Activated naive CD4-positive, alpha-beta T cell treated with anti-CD3 and anti-CD28 coated beads, Interleukin-2, amount 50 U/mL, for 24 hours (primary cell): ENCODE measurements around the gene TRMT61A.

Experiments
- H3K27ac Mint-ChIP-seq: one replicate; pipeline ENCODE4 v1.8.0; 2021; ENCODE audit warnings: mild to moderate bottlenecking, mixed read lengths
- H3K27me3 Mint-ChIP-seq: one replicate; pipeline ENCODE4 v1.8.0; 2021; ENCODE audit warnings: mixed read lengths
- H3K36me3 Mint-ChIP-seq: one replicate; pipeline ENCODE4 v1.8.0; 2021; ENCODE audit warnings: mixed read lengths
- H3K4me1 Mint-ChIP-seq: one replicate; pipeline ENCODE4 v1.8.0; 2021; ENCODE audit warnings: mixed read lengths
- H3K4me3 Mint-ChIP-seq: one replicate; pipeline ENCODE4 v1.8.0; 2021; ENCODE audit warnings: mild to moderate bottlenecking, mixed read lengths
- H3K9me3 Mint-ChIP-seq: one replicate; pipeline ENCODE4 v1.8.0; 2021; ENCODE audit warnings: mixed read lengths

Gene TRMT61A

DNA sequence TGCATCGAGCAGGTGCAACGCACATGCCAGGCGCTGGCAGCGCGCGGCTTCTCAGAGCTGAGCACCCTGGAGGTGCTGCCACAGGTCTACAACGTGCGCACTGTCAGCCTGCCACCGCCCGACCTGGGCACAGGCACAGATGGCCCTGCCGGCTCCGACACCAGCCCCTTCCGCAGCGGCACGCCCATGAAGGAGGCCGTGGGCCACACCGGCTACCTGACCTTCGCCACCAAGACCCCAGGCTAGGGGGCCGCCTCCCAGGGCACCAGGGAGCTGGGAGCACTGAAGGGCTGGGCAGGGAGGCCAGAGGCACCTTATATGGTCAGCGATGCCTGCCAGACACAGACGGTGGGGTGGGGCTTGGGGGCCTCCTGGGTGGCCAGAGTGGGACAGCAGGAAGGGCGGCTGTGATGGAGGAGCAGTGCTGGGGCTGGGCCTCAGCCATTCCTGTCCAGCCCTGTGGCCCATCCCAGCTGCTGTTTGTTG is 5.6 kb downstream of the TRMT61A start:
- H3K27ac Mint-ChIP-seq: no peak overlapping the region
- no peaks in the 10 kb centered on the region for H3K27me3 Mint-ChIP-seq
- H3K9me3 Mint-ChIP-seq: no peaks in the 10 kb centered on the region
- H3K4me1 Mint-ChIP-seq: peaks cover 19% of the 10 kb centered on the region
- no peak overlapping the region for H3K4me3 Mint-ChIP-seq
- H3K36me3 Mint-ChIP-seq: no peaks in the 10 kb centered on the region

DNA sequence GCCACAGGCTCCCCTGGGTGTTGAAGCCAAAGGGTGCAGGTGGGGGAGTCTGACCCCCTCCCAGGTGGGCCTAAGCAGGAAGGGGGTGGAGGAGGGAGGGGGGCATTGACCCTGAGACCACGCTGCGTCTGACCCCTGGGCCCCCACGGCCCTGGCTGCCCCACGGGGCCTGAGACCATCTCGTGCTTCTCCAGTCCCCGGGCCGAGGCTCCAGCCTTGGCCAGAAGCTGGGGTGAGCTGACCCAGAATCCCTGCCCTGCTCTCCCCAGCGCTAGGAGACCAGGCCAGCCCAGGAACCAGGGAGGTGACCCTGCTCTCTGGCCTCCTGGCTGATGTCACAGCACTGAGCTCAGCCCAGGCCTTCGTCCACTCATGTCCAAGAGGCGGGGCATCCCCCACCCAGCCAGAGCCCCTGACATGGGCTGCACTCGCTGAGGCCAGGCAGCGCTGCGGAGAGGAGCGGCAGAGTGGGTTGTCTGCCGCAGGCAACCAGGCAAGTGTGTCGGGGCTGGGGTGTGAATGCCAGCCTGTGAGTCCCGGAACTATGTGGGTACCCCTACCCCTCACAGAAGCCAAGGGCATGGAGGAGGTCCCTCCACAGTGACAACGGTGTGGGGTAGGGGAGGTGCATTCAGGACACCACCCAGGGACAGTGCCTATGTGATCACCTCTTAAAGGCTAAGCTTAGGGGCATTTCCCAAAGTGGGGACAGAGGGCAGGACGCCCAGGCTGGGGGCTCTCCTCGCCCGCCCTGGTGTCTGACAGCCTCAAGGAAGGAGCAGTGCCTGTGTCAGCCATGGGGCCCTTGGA is 6.3 kb downstream of the TRMT61A start:
- H3K27ac Mint-ChIP-seq: peak overlapping the region; percentile 30
- peaks cover 13% of the 10 kb centered on the region for H3K4me1 Mint-ChIP-seq
- no peaks in the 10 kb centered on the region for H3K9me3 Mint-ChIP-seq
- no peaks in the 10 kb centered on the region for H3K36me3 Mint-ChIP-seq
- no peak overlapping the region for H3K4me3 Mint-ChIP-seq
- no peaks in the 10 kb centered on the region for H3K27me3 Mint-ChIP-seq

DNA sequence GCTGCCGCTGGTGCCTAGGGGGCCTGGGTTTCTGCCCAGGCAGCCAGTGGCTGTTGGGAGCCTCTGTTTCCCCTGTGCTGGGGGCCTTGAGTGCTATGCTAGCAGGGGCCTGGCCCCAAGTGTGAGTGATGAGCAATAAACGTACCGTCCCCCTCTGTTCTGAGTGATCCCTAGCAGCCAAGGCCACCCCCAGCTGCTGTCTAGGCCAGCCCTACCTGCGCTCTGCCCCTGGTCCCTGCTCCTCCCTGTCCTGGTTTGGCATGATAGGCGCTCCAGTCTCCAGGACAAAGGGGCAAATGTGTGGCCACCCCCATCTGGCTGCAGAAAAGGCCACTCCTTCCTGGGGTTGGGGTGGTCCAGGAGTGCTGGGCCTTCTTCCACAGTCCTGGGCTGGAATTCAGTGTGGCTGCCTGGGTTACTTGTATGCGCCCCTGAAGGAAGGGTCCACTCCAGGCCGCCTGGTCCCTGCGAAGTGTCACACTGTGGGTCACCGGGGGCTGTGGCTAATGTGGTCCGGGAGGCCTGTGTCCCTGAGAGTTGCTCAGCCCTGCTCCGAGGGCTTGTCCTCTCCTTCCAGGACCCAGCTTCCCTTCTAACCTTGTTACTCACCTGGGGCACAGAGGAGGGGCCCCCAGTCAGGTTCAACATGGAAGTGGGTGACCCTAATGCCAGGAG is 7.0 kb downstream of the TRMT61A start:
- H3K4me1 Mint-ChIP-seq: peaks cover 7% of the 10 kb centered on the region
- H3K9me3 Mint-ChIP-seq: no peaks in the 10 kb centered on the region
- H3K4me3 Mint-ChIP-seq: no peak overlapping the region
- peak overlapping the region; percentile 30 for H3K27ac Mint-ChIP-seq
- H3K36me3 Mint-ChIP-seq: no peaks in the 10 kb centered on the region
- H3K27me3 Mint-ChIP-seq: no peaks in the 10 kb centered on the region

DNA sequence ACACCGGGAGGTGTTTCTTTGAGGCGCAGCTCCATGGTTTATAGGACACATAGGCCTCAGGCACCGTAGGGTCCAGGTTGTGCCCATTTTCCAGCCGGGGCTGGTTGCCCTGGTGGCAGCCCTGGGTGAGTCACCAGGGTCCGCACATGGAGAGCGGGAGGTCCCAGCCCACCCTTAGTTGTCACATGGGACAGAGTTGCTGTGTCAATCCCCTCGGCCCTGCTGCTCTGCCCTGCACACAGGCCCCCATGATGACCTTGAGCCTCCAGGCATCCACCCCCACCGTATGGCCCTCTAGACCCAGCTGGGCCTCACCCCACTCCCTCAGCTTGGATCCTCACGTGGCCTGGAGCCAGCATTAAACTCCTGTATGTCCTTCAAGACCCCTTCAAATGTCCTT is 7.7 kb downstream of the TRMT61A start:
- Mint-ChIP-seq H3K27me3 (no peaks in the 10 kb centered on the region), H3K4me3 (no peak overlapping the region), H3K9me3 (no peaks in the 10 kb centered on the region), H3K27ac (no peak overlapping the region), H3K36me3 (no peaks in the 10 kb centered on the region), H3K4me1 (peaks cover under 1% of the 10 kb centered on the region)

DNA sequence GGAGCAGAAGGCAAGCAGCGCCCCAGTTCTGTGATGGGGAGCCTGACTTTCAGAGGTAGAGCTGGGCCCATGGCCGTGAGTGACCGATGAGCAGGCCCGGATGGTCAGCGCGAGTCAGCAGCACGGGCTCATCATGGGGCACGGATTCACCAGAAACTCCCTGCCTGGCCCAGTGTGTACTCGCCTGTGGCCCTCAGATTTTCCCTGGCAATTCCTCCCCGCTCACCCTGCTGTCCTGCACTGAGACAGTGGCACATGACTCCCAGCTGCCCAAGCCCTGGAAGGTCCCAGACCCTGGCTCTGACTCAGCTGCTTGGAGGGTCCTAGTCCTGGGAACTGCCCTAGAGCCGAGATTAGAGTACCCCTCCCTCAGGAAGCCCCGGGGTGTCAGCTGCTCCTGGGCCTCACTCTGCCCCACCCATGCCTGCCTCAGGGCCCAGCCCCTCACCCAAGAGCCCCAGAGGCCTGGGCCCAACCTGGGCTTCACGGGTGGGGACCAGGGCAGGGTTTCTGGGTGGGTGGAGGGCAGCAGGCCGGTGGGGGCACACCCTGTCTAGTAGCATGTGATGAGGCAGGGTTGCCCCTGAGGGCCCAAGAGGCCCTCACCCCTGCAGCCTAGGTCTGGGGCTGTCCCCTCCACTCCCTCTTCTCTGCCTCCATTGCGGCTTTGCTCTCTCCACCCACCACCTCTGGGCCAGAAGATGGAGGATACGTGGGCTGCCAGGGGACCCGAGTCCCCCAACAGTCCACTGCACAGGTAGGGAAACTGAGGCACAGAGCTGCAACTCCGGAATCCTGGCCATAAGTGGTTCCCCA is 8.4 kb downstream of the TRMT61A start:
- H3K9me3 Mint-ChIP-seq: no peaks in the 10 kb centered on the region
- no peaks in the 10 kb centered on the region for H3K27me3 Mint-ChIP-seq
- H3K27ac Mint-ChIP-seq: no peak overlapping the region
- no peak overlapping the region for H3K4me3 Mint-ChIP-seq
- H3K36me3 Mint-ChIP-seq: no peaks in the 10 kb centered on the region
- H3K4me1 Mint-ChIP-seq: no peaks in the 10 kb centered on the region

DNA sequence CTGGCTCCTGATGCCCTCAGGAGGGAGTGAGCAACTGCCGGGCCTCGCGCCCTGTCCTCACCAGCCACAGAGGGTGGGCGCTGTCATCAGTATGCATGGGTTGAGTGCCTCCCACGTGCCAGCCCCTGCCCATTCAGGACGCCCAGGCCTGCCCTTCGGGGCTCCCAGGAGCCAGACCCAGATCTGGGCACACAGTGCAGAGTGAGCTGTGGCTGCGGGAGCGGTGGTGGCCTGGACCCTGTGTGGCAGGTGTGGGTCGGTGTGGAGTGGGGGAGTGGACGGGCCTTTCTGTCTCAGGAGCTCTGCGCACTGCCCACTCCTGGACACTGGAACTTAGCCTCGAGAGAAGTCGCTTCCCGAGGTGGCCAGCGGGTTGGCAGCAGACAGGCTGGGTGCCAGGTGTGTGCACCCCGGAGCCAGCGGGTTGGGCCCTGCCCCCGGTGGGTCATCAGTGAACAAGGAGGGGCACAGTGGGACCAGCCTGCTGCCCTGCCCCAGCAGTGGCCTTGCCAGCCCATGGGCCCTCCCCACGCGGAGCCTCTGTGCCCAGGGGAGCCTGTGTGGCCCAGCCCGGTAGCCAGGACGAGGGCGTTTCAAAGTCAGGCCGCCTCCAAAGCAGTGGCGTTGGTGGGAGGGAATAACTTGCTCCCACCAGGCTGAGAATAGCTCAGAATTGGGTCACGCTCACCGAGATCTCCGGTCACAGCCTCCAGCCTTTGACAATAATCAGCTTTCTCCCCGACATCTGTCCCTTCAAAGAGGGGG is 9.5 kb downstream of the TRMT61A start:
- Mint-ChIP-seq H3K27me3 (no peaks in the 10 kb centered on the region), H3K36me3 (no peaks in the 10 kb centered on the region), H3K9me3 (no peaks in the 10 kb centered on the region), H3K4me3 (no peak overlapping the region), H3K4me1 (no peaks in the 10 kb centered on the region), H3K27ac (no peak overlapping the region)

DNA sequence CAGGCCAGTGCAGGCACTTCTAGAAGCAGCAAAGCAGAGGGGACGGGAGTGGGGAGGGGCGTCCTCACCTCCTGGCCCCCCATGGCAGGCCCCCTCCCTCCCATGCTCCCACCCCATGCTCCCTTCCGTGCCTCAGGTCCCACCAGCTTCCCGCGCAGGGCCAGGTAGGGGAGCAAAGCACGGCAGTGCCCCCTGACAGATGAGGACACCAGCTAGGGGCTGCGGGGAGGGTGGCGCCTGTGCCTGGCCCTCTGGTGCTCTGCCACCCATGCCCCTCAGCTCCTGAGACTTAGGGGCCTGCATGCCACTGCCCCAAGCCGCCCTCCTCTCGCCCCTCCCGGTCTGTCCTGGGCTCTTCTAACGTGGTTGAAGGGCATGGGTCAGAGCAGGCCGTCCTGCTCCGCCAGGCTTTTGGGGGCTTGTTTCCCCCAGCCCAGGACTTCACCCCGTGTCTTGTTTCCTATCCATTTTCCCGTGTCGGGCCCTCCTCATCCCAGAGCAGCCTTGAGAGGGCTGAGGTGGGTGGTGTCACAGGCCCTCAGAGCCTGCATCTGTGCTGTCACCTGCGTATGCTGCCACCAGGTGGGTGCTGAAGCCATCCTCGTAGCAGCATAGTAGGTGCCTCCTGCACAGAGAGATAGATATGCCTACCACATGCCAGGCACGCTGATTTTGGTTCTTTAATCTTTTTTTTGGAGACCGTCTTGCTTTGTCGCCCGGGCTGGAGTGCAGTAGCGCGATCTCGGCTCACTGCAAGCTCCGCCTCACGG is 10.2 kb downstream of the TRMT61A start:
- Mint-ChIP-seq H3K27ac (no peak overlapping the region), H3K4me3 (no peak overlapping the region), H3K9me3 (no peaks in the 10 kb centered on the region), H3K4me1 (no peaks in the 10 kb centered on the region), H3K27me3 (no peaks in the 10 kb centered on the region), H3K36me3 (no peaks in the 10 kb centered on the region)

DNA sequence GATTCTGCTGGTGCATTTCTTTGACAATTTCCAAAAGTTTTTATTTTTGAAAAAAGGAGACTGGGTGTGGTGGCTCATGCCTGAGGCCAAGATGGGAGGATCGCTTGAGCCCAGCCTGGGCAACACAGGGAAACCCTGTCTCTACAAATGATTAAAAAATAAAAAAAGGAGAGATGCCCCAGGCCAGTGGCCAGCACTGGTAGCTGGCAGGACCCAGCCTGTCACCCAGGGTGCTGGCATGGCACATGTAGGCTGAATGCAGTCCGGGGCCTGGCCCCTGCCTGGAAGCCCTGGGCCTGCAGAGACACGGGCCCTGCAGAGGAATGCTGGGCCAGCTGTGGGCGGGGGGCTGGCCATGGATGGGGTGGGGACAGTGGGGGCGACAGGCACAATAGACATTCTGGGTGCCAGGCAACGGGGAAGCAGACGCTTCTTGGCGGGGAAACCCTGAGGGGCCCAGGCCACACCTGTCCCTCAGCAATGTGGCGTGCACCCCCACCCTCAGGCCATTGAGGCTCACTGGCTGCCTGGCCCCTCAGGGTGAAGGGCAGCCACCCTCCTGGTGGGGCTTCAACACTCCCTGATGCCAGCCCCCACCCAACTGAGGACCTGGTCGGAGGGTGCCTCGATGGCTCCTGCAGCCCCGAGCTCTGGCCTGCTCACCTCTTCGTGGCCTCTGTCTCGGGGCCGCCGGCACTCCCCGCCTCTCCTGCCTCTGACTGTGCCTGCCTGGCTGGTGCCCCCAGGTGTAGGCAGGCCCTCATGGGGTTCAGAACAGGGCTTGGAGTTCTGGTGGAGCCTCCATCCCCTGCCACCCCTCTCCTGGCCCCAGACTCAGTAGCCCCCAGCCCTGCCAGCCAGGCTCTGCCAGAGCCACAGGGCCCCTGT is 12.1 kb downstream of the TRMT61A start:
- H3K9me3 Mint-ChIP-seq: no peaks in the 10 kb centered on the region
- no peak overlapping the region for H3K27ac Mint-ChIP-seq
- H3K4me3 Mint-ChIP-seq: no peak overlapping the region
- H3K4me1 Mint-ChIP-seq: no peaks in the 10 kb centered on the region
- H3K27me3 Mint-ChIP-seq: no peaks in the 10 kb centered on the region
- H3K36me3 Mint-ChIP-seq: no peaks in the 10 kb centered on the region

DNA sequence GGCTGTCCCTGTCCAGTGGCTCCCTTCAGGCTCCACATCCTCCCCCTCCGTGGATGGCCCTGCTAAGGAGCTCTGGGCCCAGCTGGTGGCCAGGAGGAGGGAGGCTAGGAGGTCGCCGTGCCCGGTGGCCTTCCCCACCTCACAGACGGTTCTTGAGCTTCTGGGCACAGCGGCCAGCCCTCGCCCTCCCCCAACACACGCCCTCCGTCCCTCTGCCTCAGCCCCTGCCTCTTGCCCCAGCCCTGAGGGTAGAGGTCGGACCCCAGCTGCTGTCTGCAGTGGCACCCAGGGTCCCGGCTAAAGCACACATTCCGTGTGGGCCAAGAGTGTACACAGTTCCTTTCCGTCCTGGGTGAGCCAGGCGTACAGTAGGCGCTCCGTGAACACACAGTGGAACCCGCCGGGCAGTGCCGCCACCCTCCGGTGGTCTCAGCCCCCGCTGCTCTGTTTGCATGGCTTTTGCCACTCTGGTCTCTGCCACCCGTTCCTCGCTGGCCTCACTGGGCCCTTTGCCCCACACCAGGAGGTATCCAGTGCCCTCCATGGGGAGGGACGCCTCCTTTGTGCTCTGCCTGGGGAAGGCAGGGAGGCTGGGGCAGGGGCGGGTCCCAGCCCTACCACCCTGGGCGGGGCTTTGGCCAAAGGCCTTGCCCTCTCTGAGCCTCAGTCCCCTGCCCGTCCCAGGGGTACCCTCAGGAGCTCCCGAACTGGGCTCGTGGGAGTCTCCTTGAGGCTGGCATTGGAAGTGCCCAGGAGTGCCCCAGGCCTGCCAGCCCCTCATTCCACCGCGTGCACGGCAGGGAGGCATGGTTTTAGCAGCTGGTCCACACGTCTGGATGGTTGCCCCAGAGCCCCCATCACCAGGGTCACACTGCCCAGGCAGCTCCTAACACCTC is 13.0 kb downstream of the TRMT61A start:
- Mint-ChIP-seq H3K4me3 (no peak overlapping the region), H3K27me3 (no peaks in the 10 kb centered on the region), H3K9me3 (no peaks in the 10 kb centered on the region), H3K36me3 (no peaks in the 10 kb centered on the region), H3K27ac (no peak overlapping the region), H3K4me1 (no peaks in the 10 kb centered on the region)

DNA sequence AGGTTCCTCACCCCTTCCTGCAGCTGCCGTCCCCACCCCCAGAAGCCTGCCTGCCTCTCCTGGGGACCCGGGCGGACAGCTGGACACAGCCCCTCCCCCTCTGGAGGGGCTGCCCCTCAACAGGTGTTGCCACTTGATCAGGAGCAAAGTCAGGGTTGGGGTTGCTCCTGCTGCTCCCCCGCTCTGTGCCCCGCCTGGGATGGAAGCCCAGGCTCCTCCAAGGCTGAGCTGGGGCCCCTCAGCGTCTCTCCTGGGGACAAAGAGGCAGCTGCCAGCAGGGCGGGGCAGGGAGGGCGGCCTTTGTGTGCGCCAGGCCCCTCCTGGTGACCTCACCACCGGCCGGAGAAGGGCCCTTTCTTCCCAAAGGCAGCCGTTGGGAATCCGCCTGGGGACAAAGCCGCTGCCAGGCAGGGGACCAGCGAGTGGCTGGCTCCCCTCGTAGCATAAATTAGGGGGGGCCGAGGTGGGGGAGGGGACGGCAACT is 13.7 kb downstream of the TRMT61A start:
- H3K4me1 Mint-ChIP-seq: no peaks in the 10 kb centered on the region
- H3K36me3 Mint-ChIP-seq: no peaks in the 10 kb centered on the region
- H3K27ac Mint-ChIP-seq: no peak overlapping the region
- H3K27me3 Mint-ChIP-seq: no peaks in the 10 kb centered on the region
- H3K9me3 Mint-ChIP-seq: no peaks in the 10 kb centered on the region
- no peak overlapping the region for H3K4me3 Mint-ChIP-seq

DNA sequence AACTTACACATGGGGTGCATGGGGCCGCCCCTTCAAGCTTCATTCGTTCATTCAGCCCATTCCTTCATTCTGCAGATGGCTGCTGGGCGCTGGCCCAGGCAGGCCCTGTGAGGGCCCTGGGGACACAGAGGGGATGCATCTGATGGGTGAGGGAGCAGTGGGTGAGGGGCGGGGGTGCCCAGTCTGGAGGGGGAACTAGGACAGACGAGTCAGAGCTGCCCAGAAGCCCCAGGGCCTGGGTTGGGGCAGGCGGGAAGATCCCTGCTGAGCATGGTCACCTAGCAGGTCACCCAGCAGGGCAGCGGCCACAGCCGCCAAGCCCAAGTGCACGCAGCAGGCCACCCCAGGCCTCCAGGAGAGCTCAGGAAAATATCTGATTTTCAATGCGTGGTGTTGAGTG is 14.1 kb downstream of the TRMT61A start:
- Mint-ChIP-seq H3K27me3 (no peaks in the 10 kb centered on the region), H3K27ac (no peak overlapping the region), H3K4me1 (no peaks in the 10 kb centered on the region), H3K9me3 (no peaks in the 10 kb centered on the region), H3K4me3 (no peak overlapping the region), H3K36me3 (no peaks in the 10 kb centered on the region)

DNA sequence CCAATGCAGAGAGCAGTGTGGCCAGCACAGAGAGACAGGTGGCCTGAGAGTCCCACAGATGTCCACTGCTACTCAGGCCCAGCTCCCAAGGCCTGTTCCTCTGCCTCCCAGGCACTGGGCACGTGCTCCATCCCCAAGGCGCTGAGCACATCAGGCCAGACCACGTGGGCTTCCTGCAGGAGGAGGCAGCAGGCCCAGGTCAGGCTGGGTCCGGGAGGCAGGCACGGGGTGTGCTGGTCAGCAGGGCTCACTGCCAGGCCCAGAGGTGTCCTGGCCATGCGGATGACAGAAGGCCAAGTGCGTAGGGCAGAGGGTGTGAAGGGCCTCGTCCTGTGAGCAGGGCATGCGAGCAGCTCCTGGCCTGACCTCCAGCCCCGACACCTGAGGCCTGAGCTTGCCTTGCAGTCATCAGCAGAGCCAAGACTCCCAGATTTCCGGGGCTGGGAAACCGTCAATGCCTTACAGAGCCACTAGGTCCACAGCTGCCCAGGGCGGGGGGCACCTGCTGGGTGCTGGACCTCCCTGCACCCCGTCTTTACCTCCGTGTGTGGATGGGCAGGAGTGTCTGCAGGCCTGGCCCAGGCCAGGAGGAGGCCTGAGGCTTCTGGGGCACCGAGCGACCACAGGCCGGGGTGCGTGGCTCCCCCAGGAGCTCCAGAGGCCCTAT is 14.9 kb downstream of the TRMT61A start:
- Mint-ChIP-seq H3K4me1 (no peaks in the 10 kb centered on the region), H3K4me3 (no peak overlapping the region), H3K9me3 (no peaks in the 10 kb centered on the region), H3K27me3 (no peaks in the 10 kb centered on the region), H3K36me3 (no peaks in the 10 kb centered on the region), H3K27ac (no peak overlapping the region)
